GM19397 (cell line): ENCODE data around the gene TMTC2.
"Not testable (repeated sequence)": the region's sequence is repeated elsewhere in the genome, so short reads cannot be mapped to it uniquely, and the experiment has no call there.

ENCODE experiments used
- ATAC-seq: cut with Tn5 transposase; IDR thresholded peaks from one replicate; pipeline ENCODE4 v1.9.1; 2021; ENCODE audit warnings: mild to moderate bottlenecking, moderate library complexity; ENCODE audit not compliant: unreplicated experiment

TMTC2 gene

DNA sequence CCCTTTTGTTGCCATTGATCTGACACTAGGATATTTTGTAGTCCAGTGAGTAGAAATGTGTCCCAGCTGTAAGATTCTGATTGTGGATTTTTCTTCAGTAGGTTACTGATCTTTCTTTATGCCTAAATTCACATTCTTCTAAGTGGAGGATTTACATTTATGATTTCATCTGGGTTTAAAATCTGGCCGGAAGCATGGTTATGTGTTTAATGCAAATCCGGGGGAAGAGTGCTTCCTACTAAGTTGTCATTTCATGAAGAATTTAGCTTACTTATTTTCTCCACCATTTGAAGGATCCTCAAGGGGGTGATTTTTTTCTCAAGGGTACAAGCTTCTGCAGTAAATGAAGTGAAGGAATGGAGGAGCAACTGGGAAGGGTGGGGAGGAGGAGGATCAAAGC is 96.7 kb downstream of the TMTC2 start:
- ATAC-seq: no peak

DNA sequence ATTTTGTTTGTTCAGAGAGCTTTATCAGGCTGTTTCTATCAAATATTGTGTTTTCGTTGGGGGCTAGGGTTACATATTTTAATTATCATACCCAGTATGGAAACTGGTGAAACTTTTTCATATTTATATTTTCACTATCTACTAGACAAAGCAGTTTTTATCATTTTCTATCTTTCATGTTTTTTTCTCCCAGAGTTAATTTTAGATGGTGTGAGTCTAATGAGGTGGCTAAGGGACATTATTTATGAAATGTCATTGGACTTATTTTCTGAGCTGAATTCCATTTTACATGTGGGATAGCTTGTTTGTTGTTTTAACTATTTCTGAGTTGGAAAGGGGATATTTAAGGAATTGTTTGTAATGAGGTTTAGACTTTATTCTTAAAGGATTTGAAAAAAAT is 100.3 kb downstream of the TMTC2 start:
- no peak for ATAC-seq

DNA sequence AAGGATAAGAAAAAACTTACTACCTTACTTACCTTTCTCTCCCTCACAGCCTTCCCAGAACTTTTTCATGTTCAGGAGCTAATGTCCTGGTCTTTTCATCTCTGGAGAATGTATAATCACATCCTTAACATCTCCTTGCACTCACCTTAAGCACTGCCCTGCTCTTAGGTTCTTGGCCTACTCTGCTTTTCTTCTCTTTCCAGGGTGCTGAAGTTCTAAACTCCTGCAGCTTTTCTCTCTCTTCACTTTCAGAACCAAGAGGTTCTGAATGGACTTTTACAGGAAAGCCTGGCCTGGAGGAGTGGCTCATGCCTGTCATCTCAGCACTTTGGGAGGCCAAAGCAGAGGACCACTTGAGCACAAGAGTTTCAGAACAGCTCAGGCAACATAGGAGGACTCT is 101.9 kb downstream of the TMTC2 start:
- no peak for ATAC-seq

DNA sequence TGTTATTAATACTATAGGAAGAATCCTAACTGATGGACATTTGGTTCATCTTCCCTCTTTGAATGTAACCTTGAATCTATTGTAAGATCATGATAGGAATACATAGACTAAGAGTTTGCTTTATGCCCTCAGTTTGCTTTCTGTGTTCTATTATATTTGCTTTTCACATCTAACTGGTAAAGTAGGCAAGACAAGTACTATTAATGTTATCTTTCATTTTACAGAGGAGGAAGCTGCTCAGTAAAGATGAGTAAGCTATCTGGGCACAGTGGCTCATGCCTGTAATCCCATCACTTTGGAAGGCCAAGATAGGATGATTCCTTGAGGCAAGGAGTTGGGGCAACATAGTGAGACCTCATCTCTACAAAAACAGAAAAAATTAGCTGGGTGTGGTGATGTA is 103.0 kb downstream of the TMTC2 start:
- no peak for ATAC-seq

DNA sequence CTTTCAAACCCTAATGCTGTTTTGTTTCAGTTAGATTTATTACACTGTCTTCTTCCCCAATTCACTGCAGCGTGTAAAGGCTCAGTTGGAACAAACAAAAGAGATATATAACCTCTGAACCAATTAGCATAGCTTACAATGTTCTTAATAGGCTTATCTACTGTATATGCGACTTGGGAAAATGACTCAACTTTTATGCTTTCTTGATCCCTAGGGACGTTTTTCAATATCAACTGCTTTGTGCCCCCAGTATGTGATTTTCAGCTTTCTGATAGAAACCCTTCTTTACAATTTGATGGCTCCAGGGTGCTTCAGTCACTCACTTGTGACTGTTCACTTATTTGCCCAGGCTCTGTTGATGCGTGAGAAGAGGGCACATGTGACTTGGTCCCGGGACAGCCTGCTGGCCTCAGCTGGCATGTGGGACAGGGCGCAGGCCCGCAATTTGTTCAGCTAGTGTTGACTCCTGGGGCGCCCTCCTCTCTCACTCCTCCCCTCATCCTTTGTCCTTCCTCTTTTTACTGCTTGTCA is 107.1 kb downstream of the TMTC2 start:
- no peak for ATAC-seq

DNA sequence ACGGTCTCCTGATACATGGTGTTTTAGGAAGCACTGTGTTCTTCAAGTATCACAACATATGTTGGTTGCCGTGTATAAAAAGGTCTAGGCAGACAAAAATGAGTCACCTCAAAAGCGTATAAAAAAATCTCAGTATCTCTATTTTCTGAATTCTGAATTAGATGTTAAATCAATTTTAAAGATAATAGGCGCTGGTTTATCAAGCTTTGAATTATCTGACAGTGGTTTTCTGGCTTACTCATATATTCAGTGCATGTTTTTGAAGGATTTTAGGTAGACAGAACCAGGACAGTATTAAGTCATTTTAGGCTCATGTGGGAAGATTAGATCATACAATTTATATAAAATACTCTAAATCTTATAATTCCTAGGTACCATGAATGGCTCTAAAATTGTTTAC is 110.8 kb downstream of the TMTC2 start:
- ATAC-seq: no peak

DNA sequence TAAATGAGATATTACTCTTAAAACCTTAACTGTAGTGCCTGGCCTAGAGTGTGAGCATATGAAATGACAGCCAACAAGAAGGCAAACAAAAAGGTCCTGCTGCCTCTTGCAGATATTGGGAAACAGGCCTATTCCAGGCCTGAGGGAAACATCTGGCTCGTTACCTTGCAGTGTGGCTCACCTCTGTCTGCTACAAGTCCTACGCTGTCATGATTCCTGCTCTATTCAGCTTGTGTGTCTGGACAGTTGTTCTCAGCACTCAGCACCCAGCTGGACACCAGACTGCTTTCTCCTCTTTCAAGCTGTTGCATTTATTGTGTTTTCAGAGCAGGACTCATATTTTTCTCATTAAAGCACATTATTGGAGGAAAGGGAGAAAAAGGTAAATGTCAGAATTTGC is 113.5 kb downstream of the TMTC2 start:
- ATAC-seq: no peak

DNA sequence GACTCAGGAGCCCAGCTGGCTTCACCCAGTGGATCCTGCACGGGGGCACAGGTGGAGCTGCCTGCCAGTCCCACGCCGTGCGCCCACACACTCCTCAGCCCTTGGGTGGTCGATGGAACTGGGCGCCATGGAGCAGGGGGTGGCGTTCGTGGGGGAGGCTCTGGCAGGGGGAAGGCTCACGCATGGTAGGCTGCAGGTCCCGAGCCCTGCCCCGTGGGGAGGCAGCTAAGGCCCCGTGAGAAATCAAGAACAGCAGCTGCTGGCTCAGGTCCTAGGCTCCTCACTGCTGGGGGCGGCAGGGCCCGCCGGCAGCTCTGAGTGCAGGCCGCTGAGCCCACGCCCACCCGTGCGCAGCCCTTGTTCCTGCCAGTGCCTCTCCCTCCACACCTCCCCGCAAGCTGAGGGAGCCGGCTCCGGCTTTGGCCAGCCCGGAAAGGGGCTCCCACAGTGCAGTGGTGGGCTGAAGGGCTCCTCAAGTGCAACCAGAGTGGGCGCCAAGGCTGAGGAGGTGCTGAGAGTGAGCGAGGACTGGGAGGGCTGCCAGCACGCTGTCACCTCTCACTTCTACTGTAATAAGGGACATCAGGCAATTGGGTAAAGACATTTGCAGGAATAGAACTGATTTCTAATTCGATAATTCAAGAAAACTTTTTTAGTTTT is 115.4 kb downstream of the TMTC2 start:
- no peak for ATAC-seq

DNA sequence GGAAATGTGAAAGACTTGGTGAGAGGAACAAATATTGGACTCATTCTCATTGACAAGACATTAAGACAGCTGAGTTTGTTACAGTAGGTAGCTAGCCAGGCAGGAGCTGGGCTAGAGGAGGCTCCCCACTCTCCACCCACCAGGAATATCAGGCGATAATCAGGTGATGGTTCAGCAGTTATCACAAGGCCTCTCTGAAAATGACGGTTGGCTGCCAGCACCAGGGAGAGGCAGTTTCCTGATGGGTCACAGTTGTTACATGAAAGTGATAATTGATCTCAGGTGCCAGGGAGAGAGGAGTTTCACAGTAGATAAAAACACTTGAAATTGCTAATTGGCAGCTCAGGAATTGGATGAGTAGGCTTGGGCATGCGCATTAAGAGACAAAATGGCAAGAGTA is 116.5 kb downstream of the TMTC2 start:
- ATAC-seq: no peak

DNA sequence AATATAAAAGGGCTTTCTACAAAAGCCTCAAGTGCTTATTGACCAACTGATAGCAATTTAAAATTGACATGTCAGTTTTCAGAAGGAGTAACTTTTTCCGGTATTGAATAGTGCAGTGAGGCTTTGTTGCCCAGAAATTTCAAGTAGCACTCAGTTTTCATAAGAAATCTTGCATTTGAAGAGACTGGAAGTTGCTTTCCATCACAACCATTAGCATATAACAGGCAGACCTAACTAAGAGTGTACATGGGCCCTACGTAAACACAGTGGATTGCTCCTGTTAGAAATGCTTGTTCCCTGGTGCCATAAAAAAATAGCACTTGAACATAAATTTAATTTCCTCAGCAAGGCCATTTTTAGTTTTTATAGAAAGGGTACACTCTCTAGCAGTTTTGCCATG is 117.9 kb downstream of the TMTC2 start:
- no peak for ATAC-seq

DNA sequence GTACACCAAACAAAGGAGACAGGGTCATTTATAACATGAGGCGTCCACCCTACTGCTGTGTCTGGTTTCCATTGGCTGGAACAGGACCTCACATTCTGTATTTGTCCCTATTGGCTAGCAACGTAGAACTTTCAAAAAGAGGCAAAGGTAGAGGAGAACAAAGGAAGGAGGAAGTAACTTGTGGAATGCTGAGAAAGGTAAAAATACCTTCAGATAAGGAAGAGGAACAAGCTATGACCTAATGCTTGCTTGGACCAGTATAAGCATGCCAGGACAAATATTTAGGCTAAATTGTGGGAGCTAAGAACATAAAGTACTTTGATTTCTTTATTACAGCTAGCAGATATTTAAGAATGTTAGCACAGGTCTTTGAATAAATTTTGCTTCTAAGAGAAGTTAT is 118.3 kb downstream of the TMTC2 start:
- ATAC-seq: not testable (repeated sequence)

DNA sequence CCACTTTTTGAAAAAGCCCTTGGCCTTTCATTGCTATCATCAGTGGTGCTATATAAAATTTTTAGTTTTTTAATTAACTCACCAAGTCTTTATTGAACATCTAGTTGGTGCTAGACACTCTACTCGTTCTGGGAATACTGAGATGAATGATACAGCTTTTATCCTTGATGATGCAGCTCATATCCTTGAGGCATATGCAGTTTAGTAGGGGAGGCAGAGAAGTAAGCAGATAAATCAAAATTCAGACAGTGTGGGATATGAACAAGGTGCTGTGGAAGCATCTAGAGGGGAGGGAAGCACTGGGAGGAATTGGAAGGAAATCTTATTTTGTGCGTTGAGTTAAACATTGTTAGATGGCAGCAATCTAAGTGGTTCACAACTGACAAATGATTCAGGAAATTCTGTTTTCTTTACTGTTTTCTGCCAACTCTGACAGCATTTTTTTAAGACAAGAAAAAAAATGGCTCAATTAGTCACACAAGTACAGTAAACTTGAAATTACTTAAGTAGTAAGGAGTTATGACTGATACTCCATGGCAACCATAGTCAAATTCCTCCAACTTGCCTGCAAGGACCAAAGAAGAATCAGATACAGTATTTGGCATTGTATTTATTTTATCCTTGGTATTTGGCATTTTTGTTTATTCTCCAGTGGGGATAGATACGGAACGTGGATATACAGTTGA is 119.2 kb downstream of the TMTC2 start:
- ATAC-seq: no peak

DNA sequence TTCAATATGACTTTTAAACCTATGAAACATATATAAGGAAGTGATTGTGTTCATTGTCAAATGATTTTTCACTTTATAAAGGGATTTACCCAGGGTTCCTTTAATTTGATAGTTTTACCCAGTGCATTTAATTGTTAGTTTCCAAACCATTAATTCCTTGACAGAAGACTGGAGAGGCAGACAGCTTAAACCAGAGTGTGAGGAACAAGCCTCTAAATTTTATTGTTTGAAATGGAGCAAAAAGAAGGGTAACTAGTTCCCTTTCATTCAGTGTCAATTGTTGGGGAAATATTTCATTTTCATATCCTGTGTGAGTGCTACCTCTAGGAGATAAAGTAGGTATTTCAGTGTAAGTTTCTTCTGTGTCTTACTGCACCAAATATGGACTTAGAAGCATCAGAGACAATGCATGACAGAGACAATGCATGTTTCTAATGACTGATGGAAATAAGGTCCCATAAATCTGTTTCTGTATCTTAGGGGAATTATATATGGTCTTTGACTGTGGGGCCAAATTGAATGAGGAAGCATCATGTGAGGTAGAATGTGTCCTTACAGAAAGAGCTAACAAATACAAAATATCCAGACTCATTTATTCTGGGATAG is 120.5 kb downstream of the TMTC2 start:
- ATAC-seq: no peak

DNA sequence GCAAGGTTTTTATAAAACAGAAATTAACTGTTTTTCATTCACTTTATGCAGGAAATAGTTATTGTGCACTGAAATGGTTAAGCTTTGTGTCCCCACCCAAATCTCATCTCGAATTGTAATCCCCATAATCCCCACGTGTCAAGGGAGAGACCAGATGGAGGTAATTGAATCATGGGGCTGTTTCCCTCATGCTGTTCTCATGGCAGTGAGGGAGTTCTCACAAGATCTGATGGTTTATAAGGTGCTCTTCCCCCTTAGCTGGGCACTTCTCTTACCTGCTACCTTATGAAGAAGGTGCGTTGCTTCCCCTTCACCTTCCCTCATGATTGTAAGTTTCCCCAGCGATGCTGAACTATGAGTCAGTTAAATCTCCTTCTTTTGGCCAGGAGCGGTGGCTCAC is 123.9 kb downstream of the TMTC2 start:
- no peak for ATAC-seq

DNA sequence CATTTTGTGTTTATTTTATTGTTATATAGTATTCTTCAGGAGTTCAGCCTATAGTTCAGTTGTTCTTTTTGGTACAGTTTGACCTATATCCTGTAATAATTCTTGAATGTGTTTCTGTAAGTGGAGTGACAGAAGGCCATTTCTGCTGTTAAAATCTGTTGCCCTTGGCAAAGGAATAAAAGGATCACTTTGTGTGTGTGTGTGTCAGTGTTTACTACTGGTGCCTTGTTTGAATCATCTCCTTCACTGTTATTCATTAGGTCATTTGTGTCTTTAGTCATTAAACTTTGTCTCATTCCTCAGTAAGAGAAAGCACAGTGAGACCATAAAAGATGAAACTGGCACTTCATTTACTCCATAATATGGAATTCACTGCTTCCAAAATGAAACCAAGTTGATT is 130.7 kb downstream of the TMTC2 start:
- no peak for ATAC-seq

DNA sequence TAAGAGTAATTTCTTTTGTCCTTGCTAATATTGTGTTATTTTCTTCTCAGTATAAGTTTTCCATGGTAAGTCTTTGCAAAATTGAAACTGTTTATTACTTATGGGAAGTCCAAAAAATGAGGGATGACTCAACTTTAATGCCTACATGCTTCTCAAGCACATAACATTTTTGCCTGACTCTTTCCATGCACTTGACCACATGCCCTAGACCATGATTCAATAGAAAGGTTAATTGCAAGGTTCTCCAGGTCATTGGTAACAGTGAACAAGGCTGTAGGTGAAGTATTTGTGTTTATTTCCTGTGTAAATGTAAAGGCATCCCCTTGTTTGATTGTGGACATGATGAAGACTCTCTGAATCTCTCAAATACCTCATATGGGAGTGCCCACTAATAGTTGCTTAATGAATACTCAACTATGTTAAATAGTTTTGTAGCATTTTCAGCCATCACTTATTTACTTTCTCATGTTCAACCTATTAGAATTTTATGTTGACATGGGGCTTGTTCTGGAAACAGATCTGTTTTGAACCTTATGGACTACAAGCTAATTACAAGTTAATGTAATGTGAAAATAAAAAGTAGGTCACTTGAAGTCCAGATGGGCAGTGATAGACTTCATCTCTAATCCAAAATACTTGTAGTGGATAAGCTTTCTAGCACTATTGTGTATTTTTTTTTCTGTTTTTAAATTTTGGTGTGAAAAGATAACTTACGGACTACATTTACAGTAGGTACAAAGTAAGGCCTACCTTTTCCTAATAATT is 131.7 kb downstream of the TMTC2 start:
- no peak for ATAC-seq

DNA sequence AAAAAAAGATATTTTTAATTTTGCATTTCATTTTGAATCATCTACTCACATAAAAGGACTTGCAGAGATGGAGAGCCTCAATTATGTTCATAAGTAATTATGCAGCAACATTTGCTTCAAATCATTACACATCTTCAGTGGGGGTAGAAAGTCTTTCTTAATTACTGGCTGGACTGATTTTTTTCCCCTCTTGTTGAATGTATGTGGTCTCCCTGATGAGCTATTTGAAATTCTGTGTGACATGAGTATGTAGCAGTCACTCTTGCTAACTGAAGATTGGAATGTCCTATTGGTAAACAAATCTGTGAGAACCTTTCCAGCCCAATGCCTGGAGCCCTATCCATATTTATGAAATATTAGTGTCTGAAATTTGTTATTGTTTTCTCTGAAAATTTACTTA is 139.8 kb downstream of the TMTC2 start:
- no peak for ATAC-seq

DNA sequence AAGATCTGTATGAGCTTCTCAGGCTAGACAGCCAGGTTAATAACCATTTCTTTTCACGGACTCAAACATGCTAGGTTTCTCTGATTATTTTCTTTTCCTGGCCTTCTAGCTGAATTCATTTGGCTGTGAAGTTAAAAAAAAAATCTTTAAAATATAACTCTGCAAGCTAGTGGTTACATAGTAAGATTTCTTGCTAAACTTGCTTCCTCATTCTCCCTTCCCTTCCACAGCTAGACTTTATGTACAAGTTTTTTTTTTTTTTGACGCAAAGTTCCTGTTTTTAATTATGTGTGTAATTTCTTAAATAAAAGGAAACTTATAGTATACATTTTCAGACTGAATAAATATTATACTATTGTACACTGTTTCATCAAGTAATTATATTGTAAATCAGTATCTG is 145.4 kb downstream of the TMTC2 start:
- no peak for ATAC-seq

DNA sequence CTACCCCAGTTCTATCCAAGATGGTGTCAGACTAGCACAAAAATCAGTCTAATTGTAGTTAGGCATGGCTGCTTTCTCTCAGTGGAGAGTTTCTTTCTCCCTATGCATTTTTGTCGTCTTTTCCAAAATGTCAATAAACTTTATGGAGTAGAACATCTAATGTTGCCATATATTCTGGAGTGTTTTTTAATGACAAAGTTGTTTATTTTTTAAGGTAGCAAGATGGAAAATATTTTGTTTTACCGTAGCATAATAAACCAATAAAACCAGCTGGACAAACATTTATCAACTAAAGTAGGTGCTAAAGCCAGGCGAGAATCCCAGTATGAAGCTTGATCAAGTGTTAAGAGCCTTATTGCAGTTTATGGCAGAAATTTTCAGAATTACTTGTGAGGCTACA is 146.3 kb downstream of the TMTC2 start:
- ATAC-seq: no peak

DNA sequence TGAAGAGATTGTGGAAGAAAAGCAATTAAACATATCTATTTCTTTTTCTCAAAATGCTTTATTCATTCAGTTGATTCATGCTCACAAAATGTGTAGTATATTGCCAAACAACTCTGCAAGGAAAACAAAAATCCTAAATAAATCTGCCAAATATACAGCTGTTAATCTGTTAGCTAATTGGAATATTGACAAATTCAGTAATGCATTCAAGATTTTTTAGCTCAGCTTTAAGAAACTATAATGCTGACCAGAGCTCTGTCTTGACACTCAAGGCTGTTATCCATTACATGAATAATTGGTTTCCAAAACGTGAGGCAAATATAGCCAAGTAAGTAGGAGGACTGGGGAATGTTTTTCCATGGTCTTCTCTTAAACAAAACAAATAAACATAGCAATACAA is 146.8 kb downstream of the TMTC2 start:
- ATAC-seq: no peak

DNA sequence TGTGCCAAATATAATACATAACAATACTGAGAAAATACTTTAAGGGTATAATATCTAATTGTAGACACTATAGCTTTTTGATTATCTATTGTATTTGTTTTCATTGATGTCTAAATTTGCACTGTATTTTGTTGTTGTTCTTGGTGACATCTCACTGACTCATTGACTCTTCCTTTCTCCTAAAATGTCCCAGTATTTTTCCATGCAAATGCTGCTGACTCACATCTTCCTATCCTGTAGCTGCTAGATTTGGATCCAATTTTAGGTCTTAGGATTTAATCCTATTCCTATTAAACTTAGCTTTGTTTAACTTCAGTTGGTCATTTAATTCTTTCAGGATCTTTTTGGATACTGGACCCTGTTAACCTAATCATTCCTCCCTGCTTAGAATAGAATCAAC is 148.5 kb downstream of the TMTC2 start:
- no peak for ATAC-seq

DNA sequence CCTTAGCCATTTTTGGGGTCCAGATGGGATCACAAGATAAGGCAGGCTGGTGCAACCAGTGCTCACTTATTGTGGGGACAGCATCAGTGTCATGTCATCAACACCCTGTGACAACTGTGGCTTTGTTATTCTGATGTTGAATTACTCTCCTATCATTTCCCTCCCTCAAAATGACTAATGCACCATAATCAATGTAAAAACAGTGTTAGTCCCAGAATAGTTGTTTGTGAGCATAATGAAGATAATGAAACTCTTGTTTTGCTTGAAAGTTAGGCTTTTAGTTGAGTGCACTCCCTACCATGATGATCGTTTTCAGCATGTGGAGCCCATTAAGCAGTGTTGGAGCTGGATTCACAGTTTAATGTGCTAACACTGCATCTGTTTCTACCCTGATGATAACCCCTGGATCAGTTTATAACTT is 151.4 kb downstream of the TMTC2 start:
- no peak for ATAC-seq
